WTC11 (cell line): ENCODE results near the gene IGLL1. TPM values are rescaled to one million over a fixed set of nuclear protein-coding genes. Genes with fewer than 3 reads are reported as not detected.

Experiments
- ATAC-seq: fragments of 200-7000 bp; cut with Tn5 transposase; 2 replicates; pipeline ENCODE4 v1.10.0; 2021; ENCODE audit warnings: mild to moderate bottlenecking, moderate library complexity
- CTCF ChIA-PET: fragments of 300-600 bp; sonication (Branson Sonifier 250); formaldehyde crosslinking; loops from one replicate; lab custom pipeline; 2021; ENCODE audit warnings: antibody characterized with exemption; lab: Charles Lee
- POLR2A ChIA-PET: fragments of 350-600 bp; sonication (Branson Sonifier 250); formaldehyde crosslinking; loops from one replicate; lab custom pipeline; 2021; ENCODE audit warnings: antibody characterized with exemption; lab: Charles Lee
- DNase-seq: peaks from one replicate; pipeline ENCODE4 v3.0.0; 2021; ENCODE audit warnings: low spot score
- H3K27ac Mint-ChIP-seq: 2 replicates; pipeline ENCODE4 v1.8.0; 2021; ENCODE audit warnings: mixed read lengths
- H3K27me3 Mint-ChIP-seq: 2 replicates; pipeline ENCODE4 v1.8.0; 2021; ENCODE audit warnings: low read depth, mild to moderate bottlenecking, moderate library complexity, mixed read lengths
- H3K36me3 Mint-ChIP-seq: 2 replicates; pipeline ENCODE4 v1.8.0; 2021; ENCODE audit warnings: mixed read lengths
- H3K4me1 Mint-ChIP-seq: 2 replicates; pipeline ENCODE4 v1.8.0; 2022; ENCODE audit warnings: mixed read lengths
- H3K4me3 Mint-ChIP-seq: 2 replicates; pipeline ENCODE4 v1.8.0; 2021; ENCODE audit warnings: mild to moderate bottlenecking, moderate library complexity, mixed read lengths
- H3K9me3 Mint-ChIP-seq: 2 replicates; pipeline ENCODE4 v1.8.0; 2021; ENCODE audit warnings: mixed read lengths
- AFF4 ChIP-seq: sonication (generic); formaldehyde crosslinking; IDR thresholded peaks from 2 replicates; pipeline ENCODE4 v1.8.1; 2023; ENCODE audit warnings: mild to moderate bottlenecking, missing genetic modification reagents, borderline replicate concordance
- ATF3 ChIP-seq: sonication (generic); formaldehyde crosslinking; conservative IDR thresholded peaks from 2 replicates; pipeline ENCODE4 v1.8.1; 2022; ENCODE audit warnings: mild to moderate bottlenecking, missing genetic modification reagents
- CREM ChIP-seq: sonication (generic); formaldehyde crosslinking; IDR thresholded peaks from 2 replicates; pipeline ENCODE4 v1.8.1; 2022; ENCODE audit warnings: mild to moderate bottlenecking, missing genetic modification reagents, moderate library complexity
- E2F4 ChIP-seq: sonication (generic); formaldehyde crosslinking; IDR thresholded peaks from 2 replicates; pipeline ENCODE4 v1.8.1; 2022; ENCODE audit warnings: low read depth, mild to moderate bottlenecking, moderate library complexity, missing genetic modification reagents, borderline replicate concordance
- FOXP4 ChIP-seq: sonication (generic); formaldehyde crosslinking; IDR thresholded peaks from 2 replicates; pipeline ENCODE4 v1.8.0; 2022; ENCODE audit warnings: mild to moderate bottlenecking, missing genetic modification reagents
- HMGA2 ChIP-seq: fragments of 250-450 bp; sonication (Bioruptor Pico); IDR thresholded peaks from 2 replicates; pipeline ENCODE4 v1.4.0; 2021; ENCODE audit warnings: mild to moderate bottlenecking, moderate library complexity
- IRF2 ChIP-seq: sonication (generic); formaldehyde crosslinking; IDR thresholded peaks from 2 replicates; pipeline ENCODE4 v1.8.0; 2022; ENCODE audit warnings: low read depth, missing genetic modification reagents, borderline replicate concordance
- JUN ChIP-seq: sonication (generic); formaldehyde crosslinking; IDR thresholded peaks from 2 replicates; pipeline ENCODE4 v1.8.0; 2023; ENCODE audit warnings: mild to moderate bottlenecking, missing genetic modification reagents
- NFE2L1 ChIP-seq: sonication (generic); formaldehyde crosslinking; IDR thresholded peaks from 2 replicates; pipeline ENCODE4 v1.8.1; 2023; ENCODE audit warnings: missing genetic modification reagents
- NR3C1 ChIP-seq: sonication (generic); formaldehyde crosslinking; conservative IDR thresholded peaks from 2 replicates; pipeline ENCODE4 v1.8.1; 2023; ENCODE audit warnings: low read depth, mild to moderate bottlenecking, missing genetic modification reagents
- RORB ChIP-seq: fragments of 250-450 bp; sonication (Bioruptor Pico); IDR thresholded peaks from 2 replicates; pipeline ENCODE4 v1.9.0; 2021; ENCODE audit warnings: mild to moderate bottlenecking
- SOX15 ChIP-seq: fragments of 250-450 bp; sonication (Bioruptor Pico); IDR thresholded peaks from 2 replicates; pipeline ENCODE4 v1.9.0; 2021; ENCODE audit warnings: mild to moderate bottlenecking
- STAT6 ChIP-seq: sonication (generic); formaldehyde crosslinking; conservative IDR thresholded peaks from 2 replicates; pipeline ENCODE4 v1.8.1; 2023; ENCODE audit warnings: mild to moderate bottlenecking, low read depth, missing genetic modification reagents, moderate library complexity
- TP53 ChIP-seq: sonication (generic); formaldehyde crosslinking; IDR thresholded peaks from 2 replicates; pipeline ENCODE4 v1.8.1; 2023; ENCODE audit warnings: mild to moderate bottlenecking, missing genetic modification reagents
- USF1 ChIP-seq: sonication (generic); formaldehyde crosslinking; IDR thresholded peaks from 2 replicates; pipeline ENCODE4 v1.8.0; 2022; ENCODE audit warnings: mild to moderate bottlenecking, missing genetic modification reagents
- USF2 ChIP-seq: sonication (generic); formaldehyde crosslinking; IDR thresholded peaks from 2 replicates; pipeline ENCODE4 v1.8.1; 2023; ENCODE audit warnings: mild to moderate bottlenecking, missing genetic modification reagents, moderate library complexity
- ZNF532 ChIP-seq: fragments of 250-450 bp; sonication (Bioruptor Pico); IDR thresholded peaks from 2 replicates; pipeline ENCODE4 v1.9.0; 2021; ENCODE audit warnings: mild to moderate bottlenecking, borderline replicate concordance
- total RNA-seq: library from RNA; stranded (reverse); gene quantifications from 3 replicates; pipeline ENCODE4 v1.2.3, GENCODE V29; 2021

Gene IGLL1
- total RNA-seq, 1 experiment from 2014 or later, result not detected

GRCh38 chr22:23621082-23621780, 41.1 kb upstream of the IGLL1 start (continued):
- no peak for TF ChIP-seq STAT6 (CRISPR knock-in tag)
- no peak for TF ChIP-seq USF2
- TF ChIP-seq E2F4 (CRISPR knock-in tag), result no peak
- TF ChIP-seq SOX15 (CRISPR knock-in tag), result no peak
- no peak for TF ChIP-seq JUN (CRISPR knock-in tag)
- no peak for TF ChIP-seq RORB (CRISPR knock-in tag)
- TF ChIP-seq TP53, result no peak
- TF ChIP-seq NFE2L1, result no peak
- no peak for TF ChIP-seq HMGA2
- TF ChIP-seq, all 79 proteins: peak for 0

- ChIA-PET POLR2A (no interaction called here), CTCF (interaction anchor here (0.9 kb wide), 1 partner anchor 236 kb away, joined by 4 read pairs; no protein-coding TSS in a partner anchor)
- no peak overlapping the region for H3K4me3 Mint-ChIP-seq
- H3K9me3 Mint-ChIP-seq, result no peaks in the 10 kb centered on the region
- no peak for DNase-seq
- H3K4me1 Mint-ChIP-seq, result no peaks in the 10 kb centered on the region
- H3K27me3 Mint-ChIP-seq, result peaks cover 12% of the 10 kb centered on the region
- H3K36me3 Mint-ChIP-seq, result no peaks in the 10 kb centered on the region
- H3K27ac Mint-ChIP-seq, result no peak overlapping the region
- ATAC-seq, result no peak
- TF ChIP-seq USF1 (no peak), IRF2 (no peak), CREM (no peak), AFF4 (CRISPR knock-in tag) (no peak), FOXP4 (CRISPR knock-in tag) (no peak), NR3C1 (CRISPR knock-in tag) (no peak), ZNF532 (CRISPR knock-in tag) (no peak), ATF3 (no peak)
Observed at GRCh38 chr22:23613193-23613972, 33.3 kb upstream of the IGLL1 start.
